Panc1 (cell line): ENCODE data around the gene NEK5. TPM values are rescaled to one million over a fixed set of nuclear protein-coding genes. Genes with fewer than 3 reads are reported as not detected.

Experiments
- ATAC-seq: fragments of 200-7000 bp; cut with Tn5 transposase; 2 replicates; pipeline ENCODE4 v1.9.1; 2020; ENCODE audit warnings: mild to moderate bottlenecking, moderate library complexity
- BruUV-seq: library from RNA; stranded (reverse); fragments of 400-500 nt; replicated peaks from 2 replicates; lab custom pipeline; 2021; lab: Mats Ljungman, UMichigan
- CTCF ChIA-PET: fragments of 300-600 bp; sonication (Branson Sonifier 250); formaldehyde crosslinking; loops from one replicate; lab custom pipeline; 2022; ENCODE audit warnings: antibody characterized with exemption; lab: Charles Lee
- POLR2A ChIA-PET: fragments of 300-600 bp; sonication (Branson Sonifier 250); formaldehyde crosslinking; loops from one replicate; lab custom pipeline; 2022; ENCODE audit warnings: antibody characterized with exemption; lab: Charles Lee
- DNase-seq: peaks from one replicate; pipeline ENCODE4 v3.0.0-alpha.2; 2010; ENCODE audit warnings: low read depth, low spot score
- H3K27ac ChIP-seq: 2 replicates; pipeline ENCODE4 v1.5.1; 2011; ENCODE audit warnings: mild to moderate bottlenecking, low read length, inconsistent platforms
- H3K27me3 ChIP-seq: fragments of 200-500 bp; sonication (Bioruptor generic); 2 replicates; pipeline ENCODE4 v1.6.0; 2014; ENCODE audit warnings: low read length, inconsistent platforms; ENCODE audit not compliant: control insufficient read depth, insufficient read depth
- H3K36me3 ChIP-seq: fragments of 200-500 bp; sonication (Bioruptor generic); 2 replicates; pipeline ENCODE4 v1.5.1; 2014; ENCODE audit warnings: inconsistent platforms, mild to moderate bottlenecking, low read length, moderate library complexity; ENCODE audit not compliant: control insufficient read depth, insufficient read depth
- H3K4me1 ChIP-seq: 2 replicates; pipeline ENCODE4 v1.5.1; 2011; ENCODE audit warnings: inconsistent platforms, mild to moderate bottlenecking, low read length, moderate library complexity; ENCODE audit not compliant: control insufficient read depth, insufficient read depth
- H3K4me3 ChIP-seq, 2 experiments: 2 replicates each; pipeline ENCODE4 v1.5.1; 2011 to 2012; ENCODE audit warnings: low read depth in 2 of 2, low read length in 2 of 2, mild to moderate bottlenecking in 2 of 2, inconsistent platforms in 1 of 2, moderate library complexity in 1 of 2
- H3K9me3 ChIP-seq: fragments of 200-500 bp; sonication (Bioruptor generic); 2 replicates; pipeline ENCODE4 v1.5.1; 2014; ENCODE audit warnings: low read depth, mild to moderate bottlenecking, inconsistent platforms, low read length, moderate library complexity; ENCODE audit not compliant: control insufficient read depth, insufficient read depth
- POLR2AphosphoS5 ChIP-seq: IDR thresholded peaks from 2 replicates; pipeline ENCODE4 v1.6.1; 2012; ENCODE audit warnings: mild to moderate bottlenecking, low read depth, low read length, moderate library complexity
- SIN3A ChIP-seq: IDR thresholded peaks from 2 replicates; pipeline ENCODE4 v1.6.1; 2012; ENCODE audit warnings: low read depth, mild to moderate bottlenecking, low read length, moderate library complexity, borderline replicate concordance; ENCODE audit not compliant: insufficient read depth
- TCF7L2 ChIP-seq: IDR thresholded peaks from 2 replicates; pipeline ENCODE4 v1.6.1; 2011; ENCODE audit warnings: mild to moderate bottlenecking, low read depth, low read length, inconsistent platforms
- in situ Hi-C: cut with HindIII; loops from 2 replicates; pipeline ENCODE4 v1.10.0; 2016; ENCODE audit warnings: low sequenced_read_pairs, low pct_unique_long_range_greater_than_20kb
- intact Hi-C: fragments of 100-400 bp; cut with micrococcal nuclease; formaldehyde crosslinking; loops from one replicate; pipeline ENCODE4 v1.10.0; 2022; ENCODE audit not compliant: unreplicated experiment
- total RNA-seq: library from RNA; stranded (reverse); gene quantifications from one replicate; pipeline ENCODE4 v1.2.1, GENCODE V29; 2021; ENCODE audit not compliant: unreplicated experiment
- TF ChIP-seq, protein P1 (sequence below), 2 experiments: IDR thresholded peaks; 2 replicates each; pipeline ENCODE4 v1.6.1; 2011 to 2012; ENCODE audit warnings: low read depth in 2 of 2, control low read depth in 1 of 2, low read length in 1 of 2, mild to moderate bottlenecking in 1 of 2, moderate library complexity in 1 of 2; ENCODE audit not compliant: insufficient read depth in 1 of 2
- TF ChIP-seq, protein P2 (sequence below): fragments of 450-650 bp; IDR thresholded peaks from 2 replicates; pipeline ENCODE4 v1.5.1; 2017; ENCODE audit warnings: mild to moderate bottlenecking

The NEK5 gene
- total RNA-seq, 1 experiment from 2014 or later, result 0.08 TPM

DNA sequence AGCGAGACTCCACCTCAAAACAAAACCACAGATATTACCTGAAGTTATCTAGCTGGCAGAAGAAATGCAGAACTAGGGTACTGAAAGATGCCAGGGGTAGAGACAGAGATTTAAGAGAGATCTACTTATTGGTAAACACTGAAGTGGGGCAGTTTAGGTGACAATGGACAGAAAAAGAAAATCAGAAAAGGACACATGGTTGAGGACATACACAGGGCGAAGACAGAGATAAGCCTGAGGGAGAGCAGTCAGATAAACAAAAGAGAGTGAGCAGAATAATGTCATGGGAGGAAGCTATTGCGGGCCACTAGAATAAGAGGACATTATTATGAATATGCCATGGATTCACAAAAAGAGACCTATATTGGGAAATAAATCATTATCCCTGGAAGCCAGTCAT is 3.3 kb downstream of the NEK5 start:
- no peak for DNase-seq
- ATAC-seq, result no peak
- in situ Hi-C loops (no loop called here), intact Hi-C loops (loop anchor here (5.0 kb wide), 1 partner anchor 128 kb away; no protein-coding TSS in a partner anchor)
- Histone ChIP-seq H3K27me3 (no peaks in the 10 kb centered on the region), H3K4me1 (peaks cover 7% of the 10 kb centered on the region; the same call in 1 of the 2 replicates), H3K4me3 (no peak overlapping the region), H3K9me3 (no peaks in the 10 kb centered on the region), H3K27ac (no peak overlapping the region), H3K36me3 (peaks cover 2% of the 10 kb centered on the region; the same call in 1 of the 2 replicates)
- ChIA-PET CTCF (no interaction called here), POLR2A (no interaction called here)
- no TSS peak for BruUV-seq
- TF ChIP-seq, protein P1, sequence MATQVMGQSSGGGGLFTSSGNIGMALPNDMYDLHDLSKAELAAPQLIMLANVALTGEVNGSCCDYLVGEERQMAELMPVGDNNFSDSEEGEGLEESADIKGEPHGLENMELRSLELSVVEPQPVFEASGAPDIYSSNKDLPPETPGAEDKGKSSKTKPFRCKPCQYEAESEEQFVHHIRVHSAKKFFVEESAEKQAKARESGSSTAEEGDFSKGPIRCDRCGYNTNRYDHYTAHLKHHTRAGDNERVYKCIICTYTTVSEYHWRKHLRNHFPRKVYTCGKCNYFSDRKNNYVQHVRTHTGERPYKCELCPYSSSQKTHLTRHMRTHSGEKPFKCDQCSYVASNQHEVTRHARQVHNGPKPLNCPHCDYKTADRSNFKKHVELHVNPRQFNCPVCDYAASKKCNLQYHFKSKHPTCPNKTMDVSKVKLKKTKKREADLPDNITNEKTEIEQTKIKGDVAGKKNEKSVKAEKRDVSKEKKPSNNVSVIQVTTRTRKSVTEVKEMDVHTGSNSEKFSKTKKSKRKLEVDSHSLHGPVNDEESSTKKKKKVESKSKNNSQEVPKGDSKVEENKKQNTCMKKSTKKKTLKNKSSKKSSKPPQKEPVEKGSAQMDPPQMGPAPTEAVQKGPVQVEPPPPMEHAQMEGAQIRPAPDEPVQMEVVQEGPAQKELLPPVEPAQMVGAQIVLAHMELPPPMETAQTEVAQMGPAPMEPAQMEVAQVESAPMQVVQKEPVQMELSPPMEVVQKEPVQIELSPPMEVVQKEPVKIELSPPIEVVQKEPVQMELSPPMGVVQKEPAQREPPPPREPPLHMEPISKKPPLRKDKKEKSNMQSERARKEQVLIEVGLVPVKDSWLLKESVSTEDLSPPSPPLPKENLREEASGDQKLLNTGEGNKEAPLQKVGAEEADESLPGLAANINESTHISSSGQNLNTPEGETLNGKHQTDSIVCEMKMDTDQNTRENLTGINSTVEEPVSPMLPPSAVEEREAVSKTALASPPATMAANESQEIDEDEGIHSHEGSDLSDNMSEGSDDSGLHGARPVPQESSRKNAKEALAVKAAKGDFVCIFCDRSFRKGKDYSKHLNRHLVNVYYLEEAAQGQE (IDR thresholded peaks at IDR 0.05; ENCODE audit: insufficient read depth in 1 of 2, low read depth in 2 of 2, low read length in 1 of 2), result no peak
- TF ChIP-seq, protein P2, sequence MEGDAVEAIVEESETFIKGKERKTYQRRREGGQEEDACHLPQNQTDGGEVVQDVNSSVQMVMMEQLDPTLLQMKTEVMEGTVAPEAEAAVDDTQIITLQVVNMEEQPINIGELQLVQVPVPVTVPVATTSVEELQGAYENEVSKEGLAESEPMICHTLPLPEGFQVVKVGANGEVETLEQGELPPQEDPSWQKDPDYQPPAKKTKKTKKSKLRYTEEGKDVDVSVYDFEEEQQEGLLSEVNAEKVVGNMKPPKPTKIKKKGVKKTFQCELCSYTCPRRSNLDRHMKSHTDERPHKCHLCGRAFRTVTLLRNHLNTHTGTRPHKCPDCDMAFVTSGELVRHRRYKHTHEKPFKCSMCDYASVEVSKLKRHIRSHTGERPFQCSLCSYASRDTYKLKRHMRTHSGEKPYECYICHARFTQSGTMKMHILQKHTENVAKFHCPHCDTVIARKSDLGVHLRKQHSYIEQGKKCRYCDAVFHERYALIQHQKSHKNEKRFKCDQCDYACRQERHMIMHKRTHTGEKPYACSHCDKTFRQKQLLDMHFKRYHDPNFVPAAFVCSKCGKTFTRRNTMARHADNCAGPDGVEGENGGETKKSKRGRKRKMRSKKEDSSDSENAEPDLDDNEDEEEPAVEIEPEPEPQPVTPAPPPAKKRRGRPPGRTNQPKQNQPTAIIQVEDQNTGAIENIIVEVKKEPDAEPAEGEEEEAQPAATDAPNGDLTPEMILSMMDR, result no peak
- TF ChIP-seq TCF7L2 (no peak), SIN3A (no peak)

DNA sequence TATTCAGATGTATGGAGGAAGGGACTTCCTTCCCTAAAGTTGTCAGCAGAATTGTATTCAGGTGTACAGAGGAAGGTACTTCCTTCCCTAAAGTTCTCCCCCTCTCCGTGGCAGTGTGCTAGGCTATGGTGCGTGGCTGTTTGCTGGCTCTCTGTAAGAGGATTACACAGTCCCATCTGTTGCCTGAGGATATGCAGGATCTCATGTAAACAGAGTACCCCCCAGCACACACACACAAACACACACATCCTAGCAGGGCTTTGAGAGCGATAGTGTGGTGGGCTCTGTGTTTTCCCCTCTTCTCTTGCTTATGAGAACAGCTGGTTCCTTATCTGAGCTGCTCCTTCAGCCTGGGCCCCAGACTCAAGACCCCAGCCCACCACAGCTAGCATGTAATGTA is 10.3 kb downstream of the NEK5 start:
- Histone ChIP-seq H3K4me3 (no peak overlapping the region), H3K27ac (no peak overlapping the region), H3K27me3 (no peaks in the 10 kb centered on the region), H3K9me3 (no peaks in the 10 kb centered on the region), H3K36me3 (no peaks in the 10 kb centered on the region), H3K4me1 (no peaks in the 10 kb centered on the region)
- ChIA-PET CTCF (no interaction called here), POLR2A (no interaction called here)
- no peak for DNase-seq
- ATAC-seq, result no peak
- intact Hi-C loops (no loop called here), in situ Hi-C loops (no loop called here)
- TF ChIP-seq TCF7L2, result no peak
- TF ChIP-seq, protein P2, result no peak
- TF ChIP-seq POLR2AphosphoS5, result no peak
- TF ChIP-seq SIN3A, result no peak
- TF ChIP-seq, protein P1 (IDR thresholded peaks at IDR 0.05; ENCODE audit: insufficient read depth in 1 of 2, low read depth in 2 of 2, low read length in 1 of 2), result no peak
- no TSS peak for BruUV-seq
